ENCODE results near the gene CLUH.

The CLUH gene

DNA sequence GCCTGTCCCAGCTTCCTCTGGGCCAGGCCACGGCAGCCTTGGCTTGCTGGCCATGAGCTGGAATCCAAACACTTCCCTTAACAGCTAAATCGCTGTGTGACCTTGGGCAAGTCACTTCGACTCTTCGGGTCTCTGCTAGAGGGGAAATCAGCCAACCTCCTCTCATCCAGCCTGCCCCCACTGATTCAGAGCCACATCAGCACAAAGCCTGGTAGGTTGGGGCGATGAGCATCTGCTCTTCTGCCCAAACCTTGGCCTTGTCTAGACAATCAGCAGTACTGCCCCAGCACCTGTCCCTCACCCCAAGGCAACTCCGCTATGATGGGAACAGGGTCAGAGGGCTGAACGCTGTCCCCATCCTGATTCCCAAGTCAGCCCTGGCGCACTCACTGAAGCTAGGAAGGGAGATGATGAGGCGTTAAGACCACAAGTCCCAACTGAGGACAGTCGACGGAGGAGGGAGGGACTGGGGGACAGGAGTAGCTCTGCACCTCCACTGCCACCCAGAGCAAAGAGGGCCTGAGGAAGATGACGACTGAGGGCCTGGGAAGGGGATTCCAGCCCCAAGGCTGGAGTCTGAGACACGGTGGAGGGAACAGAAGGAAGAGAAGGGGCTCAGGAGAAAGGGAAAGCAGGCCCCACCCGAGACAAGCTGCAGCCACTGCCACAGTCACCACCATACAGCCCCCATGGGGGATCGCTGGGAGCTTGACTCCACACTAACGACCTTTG lies 1.3 kb downstream of the CLUH start:
- H3K4me1 ChIP-seq (ENCODE audit: control insufficient read depth in 1 of 2, insufficient read depth in 1 of 2, low read depth in 1 of 2, low read length in 1 of 2), result peaks cover 23 to 26% of the 10 kb centered on the region in 2 experiments
- no peaks in the 10 kb centered on the region for H3K9me3 ChIP-seq
- no peak for TF ChIP-seq CTCF (IDR thresholded peaks at IDR 0.05)
- no peaks in the 10 kb centered on the region for H3K36me3 ChIP-seq
- H3K27me3 ChIP-seq, result no peaks in the 10 kb centered on the region
- H3K27ac ChIP-seq, result no peak overlapping the region
- H3K4me3 ChIP-seq (ENCODE audit: low read depth in 1 of 2, low read length in 1 of 2), result peak overlapping the region; percentile 75 to 86

- Histone ChIP-seq H3K9me3 (no peaks in the 10 kb centered on the region), H3K27me3 (no peaks in the 10 kb centered on the region), H3K4me1 (ENCODE audit: control insufficient read depth in 1 of 2, insufficient read depth in 1 of 2, low read depth in 1 of 2, low read length in 1 of 2) (peaks cover 23 to 26% of the 10 kb centered on the region in 2 experiments), H3K27ac (no peak overlapping the region), H3K36me3 (no peaks in the 10 kb centered on the region), H3K4me3 (ENCODE audit: low read depth in 1 of 2, low read length in 1 of 2) (no peak overlapping the region)
- no peak for TF ChIP-seq CTCF (IDR thresholded peaks at IDR 0.05)
These were observed 2.3 kb downstream of the CLUH start for GRCh38 chr17:2709183-2709661.

GRCh38 chr17:2708585-2709182 lies 2.9 kb downstream of the CLUH start:
- H3K4me1 ChIP-seq (ENCODE audit: control insufficient read depth in 1 of 2, insufficient read depth in 1 of 2, low read depth in 1 of 2, low read length in 1 of 2), result peaks cover 23 to 26% of the 10 kb centered on the region in 2 experiments
- H3K36me3 ChIP-seq, result no peaks in the 10 kb centered on the region
- H3K4me3 ChIP-seq (ENCODE audit: low read depth in 1 of 2, low read length in 1 of 2), result no peak overlapping the region
- H3K27ac ChIP-seq, result no peak overlapping the region
- no peaks in the 10 kb centered on the region for H3K9me3 ChIP-seq
- H3K27me3 ChIP-seq, result no peaks in the 10 kb centered on the region
- TF ChIP-seq CTCF (IDR thresholded peaks at IDR 0.05), result no peak

GRCh38 chr17:2707721-2708584 lies 3.6 kb downstream of the CLUH start:
- H3K36me3 ChIP-seq, result no peaks in the 10 kb centered on the region
- H3K9me3 ChIP-seq, result no peaks in the 10 kb centered on the region
- no peak overlapping the region for H3K4me3 ChIP-seq (ENCODE audit: low read depth in 1 of 2, low read length in 1 of 2)
- H3K27me3 ChIP-seq, result no peaks in the 10 kb centered on the region
- no peak for TF ChIP-seq CTCF (IDR thresholded peaks at IDR 0.05)
- no peak overlapping the region for H3K27ac ChIP-seq
- peaks cover 23 to 26% of the 10 kb centered on the region in 2 experiments for H3K4me1 ChIP-seq (ENCODE audit: control insufficient read depth in 1 of 2, insufficient read depth in 1 of 2, low read depth in 1 of 2, low read length in 1 of 2)

- Histone ChIP-seq H3K4me1 (ENCODE audit: control insufficient read depth in 1 of 2, insufficient read depth in 1 of 2, low read depth in 1 of 2, low read length in 1 of 2) (peaks cover 16 to 18% of the 10 kb centered on the region in 2 experiments), H3K27ac (no peak overlapping the region)
These were observed 4.6 kb downstream of the CLUH start for GRCh38 chr17:2706911-2707510.

More at GRCh38 chr17:2706911-2707510, 4.6 kb downstream of the CLUH start:
- H3K9me3 ChIP-seq, result no peaks in the 10 kb centered on the region
- no peak for TF ChIP-seq CTCF (IDR thresholded peaks at IDR 0.05)
- no peaks in the 10 kb centered on the region for H3K36me3 ChIP-seq
- H3K4me3 ChIP-seq (ENCODE audit: low read depth in 1 of 2, low read length in 1 of 2), result no peak overlapping the region
- H3K27me3 ChIP-seq, result no peaks in the 10 kb centered on the region
